Endothelial cell of umbilical vein (primary cell): Measurements from ENCODE around the gene DECR2. TPM values are rescaled to one million over a fixed set of nuclear protein-coding genes. Genes with fewer than 3 reads are reported as not detected.

Source experiments
- BruUV-seq: library from RNA; stranded (reverse); fragments of 400-500 nt; replicated peaks from 2 replicates; lab custom pipeline; 2021; lab: Mats Ljungman, UMichigan
- CTCF ChIA-PET: fragments of 300-600, 350-600 bp; sonication (Branson Sonifier 250); formaldehyde crosslinking; loops from one replicate; lab custom pipeline; 2021; ENCODE audit warnings: antibody characterized with exemption, inconsistent platforms; lab: Charles Lee
- POLR2A ChIA-PET: fragments of 300-600, 350-600 bp; sonication (Branson Sonifier 250); formaldehyde crosslinking; loops from one replicate; lab custom pipeline; 2021; ENCODE audit warnings: antibody characterized with exemption, inconsistent platforms; lab: Charles Lee
- DNase-seq: peaks from one replicate; pipeline ENCODE4 v3.0.0-alpha.2; 2011; ENCODE audit warnings: low read depth, low spot score
- FAIRE-seq: peaks from 2 replicates; lab custom pipeline; 2011; peaks lifted over from hg19 to GRCh38; lab: Jason Lieb, UNC
- H2AFZ ChIP-seq: 2 replicates; pipeline ENCODE4 v1.6.0; 2012; ENCODE audit warnings: low read depth, low read length, control low read depth, inconsistent platforms
- H3K27ac ChIP-seq: 2 replicates; pipeline ENCODE4 v1.5.1; 2011; ENCODE audit warnings: low read depth, mild to moderate bottlenecking, control low read depth, low read length, moderate library complexity; ENCODE audit not compliant: insufficient read depth
- H3K27me3 ChIP-seq, 2 experiments: 2 replicates each; pipeline versions ENCODE4 v1.6.0 to v1.6.1; 2011; ENCODE audit warnings: low read length in 2 of 2, mixed read lengths in 1 of 2; ENCODE audit not compliant: control insufficient read depth in 2 of 2, insufficient read depth in 2 of 2
- H3K36me3 ChIP-seq, 2 experiments: 2 replicates in 1 of 2; 3 replicates in 1 of 2; pipeline ENCODE4 v1.5.1; 2011; ENCODE audit warnings: low read length in 2 of 2, mild to moderate bottlenecking in 1 of 2, moderate library complexity in 1 of 2; ENCODE audit not compliant: control insufficient read depth in 2 of 2, insufficient read depth in 2 of 2; ENCODE audit errors: extremely low read depth in 1 of 2
- H3K4me1 ChIP-seq: 3 replicates; pipeline ENCODE4 v1.5.1; 2011; ENCODE audit warnings: mild to moderate bottlenecking, low read length; ENCODE audit not compliant: control insufficient read depth, insufficient read depth; ENCODE audit errors: extremely low read depth
- H3K4me2 ChIP-seq: 2 replicates; pipeline ENCODE4 v1.6.1; 2011; ENCODE audit warnings: low read length, control low read depth, mixed read lengths; ENCODE audit not compliant: insufficient read depth
- H3K4me3 ChIP-seq, 3 experiments: fragments of 200-600 bp in 1 of 3; sonication (generic), shearing (Covaris generic) in 1 of 3; replicated peaks in 1 of 3; 2 replicates each; pipeline ENCODE4 v1.5.1; 2011 to 2016; ENCODE audit warnings: control low read depth in 3 of 3, low read length in 3 of 3, mild to moderate bottlenecking in 2 of 3, inconsistent platforms in 1 of 3, low read depth in 1 of 3, moderate library complexity in 1 of 3; ENCODE audit not compliant: insufficient read depth in 1 of 3
- H3K79me2 ChIP-seq: 2 replicates; pipeline ENCODE4 v1.6.0; 2012; ENCODE audit warnings: low read length, inconsistent platforms; ENCODE audit not compliant: control insufficient read depth, insufficient read depth
- H3K9ac ChIP-seq: replicated peaks from 2 replicates; pipeline ENCODE3; 2011; ENCODE audit warnings: low read length, control low read depth; ENCODE audit not compliant: insufficient read depth; ENCODE audit errors: extremely low read depth
- H3K9me1 ChIP-seq: replicated peaks from 3 replicates; pipeline ENCODE4 v1.6.0; 2011; ENCODE audit warnings: mild to moderate bottlenecking, low read length; ENCODE audit not compliant: control insufficient read depth, insufficient read depth; ENCODE audit errors: extremely low read depth
- H3K9me3 ChIP-seq: replicated peaks from 2 replicates; pipeline ENCODE4 v1.5.1; 2012; ENCODE audit warnings: low read length, inconsistent platforms; ENCODE audit not compliant: control insufficient read depth, insufficient read depth
- H4K20me1 ChIP-seq: replicated peaks from 2 replicates; pipeline ENCODE3; 2011; ENCODE audit warnings: mild to moderate bottlenecking, low read length; ENCODE audit not compliant: control insufficient read depth, insufficient read depth; ENCODE audit errors: extremely low read depth
- CTCF ChIP-seq, 2 donors: IDR thresholded peaks; 1 replicate in 1 of 2; 2 replicates in 1 of 2; pipeline ENCODE4 v1.5.1; 2011; ENCODE audit warnings: low read length in 2 of 2, mild to moderate bottlenecking in 2 of 2, moderate library complexity in 2 of 2, control low read depth in 1 of 2, inconsistent platforms in 1 of 2, low read depth in 1 of 2; ENCODE audit not compliant: insufficient read depth in 1 of 2; ENCODE audit errors: extremely low read depth in 1 of 2
- EZH2 ChIP-seq: IDR thresholded peaks from 2 replicates; pipeline ENCODE4 v1.6.1; 2012; ENCODE audit warnings: borderline replicate concordance, low read depth, mild to moderate bottlenecking, moderate library complexity, low read length, inconsistent platforms; ENCODE audit not compliant: severe bottlenecking
- FOS ChIP-seq: IDR thresholded peaks from 2 replicates; pipeline ENCODE4 v1.6.1; 2011; ENCODE audit warnings: mild to moderate bottlenecking, low read length, moderate library complexity, borderline replicate concordance; ENCODE audit not compliant: insufficient read depth
- GATA2 ChIP-seq: IDR thresholded peaks from 2 replicates; pipeline ENCODE4 v1.7.0; 2011; ENCODE audit warnings: low read depth, mild to moderate bottlenecking, moderate library complexity, mixed read lengths, low read length; ENCODE audit not compliant: insufficient read length, insufficient read depth
- JUN ChIP-seq: IDR thresholded peaks from 2 replicates; pipeline ENCODE4 v1.6.1; 2011; ENCODE audit warnings: borderline replicate concordance, low read depth; ENCODE audit not compliant: insufficient read length, insufficient read depth
- MAX ChIP-seq: IDR thresholded peaks from 2 replicates; pipeline ENCODE4 v1.6.1; 2011; ENCODE audit not compliant: insufficient read depth, insufficient read length
- MYC ChIP-seq: IDR thresholded peaks from one replicate; pipeline ENCODE4 v1.6.1; 2011; ENCODE audit warnings: mild to moderate bottlenecking, low read depth, low read length
- POLR2A ChIP-seq: IDR thresholded peaks from 2 replicates; pipeline ENCODE4 v1.6.1; 2012; ENCODE audit warnings: low read depth, mild to moderate bottlenecking, control low read depth, low read length
- POLR2AphosphoS5 ChIP-seq: IDR thresholded peaks from 2 replicates; pipeline ENCODE4 v1.6.1; 2012; ENCODE audit warnings: low read depth, mild to moderate bottlenecking, control low read depth, low read length, moderate library complexity; ENCODE audit not compliant: insufficient read depth
- dilution Hi-C: fragments of 300-500 bp; cut with MboI; formaldehyde crosslinking; loops from one replicate; pipeline ENCODE4 v1.15.0; 2019; ENCODE audit warnings: low sequenced_read_pairs; ENCODE audit not compliant: extremely low pct_ligation_motif_present
- intact Hi-C: fragments of 100-400 bp; cut with micrococcal nuclease; formaldehyde crosslinking; loops from one replicate; pipeline ENCODE4 v1.10.0; 2022
- polyA plus RNA-seq, 4 experiments: library from polyadenylated mRNA; depleted of rRNA in 3 of 4; stranded (reverse) in 3 of 4; unstranded in 1 of 4; fragments of >200 nt; gene quantifications; 2 replicates each; pipeline versions ENCODE4 v1.2.1 to v1.2.3, GENCODE V29; 2011 to 2012; ENCODE audit warnings: missing spikeins in 1 of 4
- total RNA-seq: library from RNA; stranded (reverse); gene quantifications from 2 replicates; pipeline ENCODE4 v1.2.3, GENCODE V29; 2021

DECR2 gene
- total and polyA plus RNA-seq, 2 donors (not counting 3 experiments of a cell fraction or from before 2014, with no cell fraction given), result 28.3 to 46.5 TPM

- no peaks in the 10 kb centered on the region for H3K9me1 ChIP-seq
- DNase-seq (no peak), FAIRE-seq (no peak)
- CTCF ChIA-PET, result interaction anchor here (0.6 to 1.7 kb wide), 8 partner anchors 9 to 247 kb away, joined by 3 to 6 read pairs (median 4); partner anchors contain the start of genes ARHGDIG, LUC7L and MRPL28
- dilution Hi-C loops (no loop called here), intact Hi-C loops (loop anchor here (1.0 to 5.0 kb wide), 2 partner anchors 17 to 171 kb away; partner anchors contain the start of genes HBQ1 and MRPL28)
- no TSS peak for BruUV-seq
- peaks cover 24% of the 10 kb centered on the region for H3K79me2 ChIP-seq
- no peak overlapping the region for H3K9ac ChIP-seq
- peaks cover 6% of the 10 kb centered on the region for H3K4me1 ChIP-seq
- H2AFZ ChIP-seq, result peak overlapping the region; percentile 19
- POLR2A ChIA-PET, result no interaction called here
- H3K4me3 ChIP-seq, result peak overlapping the region in 1 of 3 experiments; percentile 62
- TF ChIP-seq CTCF (IDR thresholded peaks at IDR 0.05; ENCODE audit: extremely low read depth in 1 of 2, insufficient read depth in 1 of 2, low read depth in 1 of 2, low read length in 2 of 2), result no peak
- TF ChIP-seq MYC, result no peak
- TF ChIP-seq POLR2AphosphoS5, result no peak
- no peak for TF ChIP-seq FOS
- no peak for TF ChIP-seq POLR2A
- TF ChIP-seq JUN, result no peak
- no peak for TF ChIP-seq EZH2
- no peak for TF ChIP-seq GATA2
- no peak for TF ChIP-seq MAX
- no peaks in the 10 kb centered on the region for H3K9me3 ChIP-seq
- peak overlapping the region; percentile 13 for H3K4me2 ChIP-seq
- H3K36me3 ChIP-seq, result peaks cover 0 to 3% of the 10 kb centered on the region in 2 experiments
- H4K20me1 ChIP-seq, result no peaks in the 10 kb centered on the region
- no peaks in the 10 kb centered on the region for H3K27me3 ChIP-seq
- no peak overlapping the region for H3K27ac ChIP-seq
Measured at GRCh38 chr16:353404-354290, 48.0 kb upstream of the DECR2 start.
